Uterus (tissue), 4 donors: Measurements from ENCODE around the gene COPA. TPM values are rescaled to one million over a fixed set of nuclear protein-coding genes. Genes with fewer than 3 reads are reported as not detected.

ENCODE experiments used
- DNase-seq, 2 donors: peaks; one replicate each; pipeline ENCODE4 v3.0.0-alpha.2; 2019 to 2020
- H3K27ac ChIP-seq, 2 donors: fragments of 200-600 bp; sonication (generic); 1 replicate in 1 of 2; 2 replicates in 1 of 2; pipeline ENCODE4 v1.5.1; 2016 to 2018
- H3K27me3 ChIP-seq, 2 donors: fragments of 200-600 bp; sonication (generic); one replicate each; pipeline ENCODE4 v1.5.1; 2018 to 2019; ENCODE audit warnings: control low read depth in 1 of 2
- H3K36me3 ChIP-seq, 2 donors: fragments of 200-600 bp; sonication (generic); one replicate each; pipeline ENCODE4 v1.5.1; 2019; ENCODE audit warnings: control low read depth in 1 of 2
- H3K4me1 ChIP-seq, 2 donors: fragments of 200-600 bp; sonication (generic); one replicate each; pipeline ENCODE4 v1.5.1; 2018 to 2019; ENCODE audit warnings: control low read depth in 1 of 2
- H3K4me3 ChIP-seq, 2 donors: fragments of 200-600 bp; sonication (generic); 1 replicate in 1 of 2; 2 replicates in 1 of 2; pipeline ENCODE4 v1.5.1; 2018 to 2019; ENCODE audit warnings: mild to moderate bottlenecking in 1 of 2
- H3K9me3 ChIP-seq, 2 donors: fragments of 200-600 bp; sonication (generic); one replicate each; pipeline ENCODE4 v1.5.1; 2019; ENCODE audit warnings: control low read depth in 1 of 2
- CTCF ChIP-seq, 4 experiments: fragments of 200-600 bp in 2 of 4; fragments of 450-650 bp in 2 of 4; sonication (generic) in 2 of 4; IDR thresholded peaks; one replicate each; pipeline ENCODE4 v1.5.1; 2016 to 2019; ENCODE audit warnings: antibody characterized with exemption in 4 of 4, mild to moderate bottlenecking in 2 of 4, moderate library complexity in 1 of 4
- POLR2A ChIP-seq, 2 donors: fragments of 450-650 bp; IDR thresholded peaks; one replicate each; pipeline ENCODE4 v1.6.1; 2016; ENCODE audit warnings: antibody characterized with exemption in 2 of 2, mild to moderate bottlenecking in 1 of 2, moderate library complexity in 1 of 2
- intact Hi-C: fragments of 100-400 bp; cut with DNase I; formaldehyde crosslinking; loops from one replicate; pipeline ENCODE4 v1.15.1; 2023; ENCODE audit warnings: low total_unique reads
- total RNA-seq, 4 donors: library from RNA; depleted of rRNA in 3 of 4; stranded (reverse); fragments of >200 nt in 3 of 4; gene quantifications; one replicate each; pipeline versions ENCODE4 v1.1.0 to v1.2.4, GENCODE V29; 2014 to 2023
- donor health status: DM: yes; HTN: yes; CAD: no.

Gene COPA
- total RNA-seq, 4 donors from 2014 or later = 71.2 to 211 (median 130) TPM

- intact Hi-C loops = no loop called here
- Histone ChIP-seq H3K36me3 (no peaks in the 10 kb centered on the region), H3K4me1 (no peaks in the 10 kb centered on the region), H3K9me3 (no peaks in the 10 kb centered on the region), H3K27ac (no peak overlapping the region), H3K27me3 (no peaks in the 10 kb centered on the region), H3K4me3 (no peak overlapping the region)
- no peak for TF ChIP-seq POLR2A (IDR thresholded peaks at IDR 0.05)
- TF ChIP-seq CTCF (IDR thresholded peaks at IDR 0.05) = no peak
- DNase-seq = no peak
Measured at GRCh38 chr1:160358073-160358472, 15.0 kb upstream of the COPA start.

- no peak for DNase-seq
- H3K9me3 ChIP-seq = no peaks in the 10 kb centered on the region
- H3K27ac ChIP-seq = no peak overlapping the region
- no peaks in the 10 kb centered on the region for H3K4me1 ChIP-seq
- TF ChIP-seq POLR2A (IDR thresholded peaks at IDR 0.05) (no peak), CTCF (IDR thresholded peaks at IDR 0.05) (no peak)
- H3K36me3 ChIP-seq = no peaks in the 10 kb centered on the region
- no peaks in the 10 kb centered on the region for H3K27me3 ChIP-seq
- intact Hi-C loops = no loop called here
- no peak overlapping the region for H3K4me3 ChIP-seq
Measured at GRCh38 chr1:160357286-160358002, 14.4 kb upstream of the COPA start.

- Histone ChIP-seq H3K27ac (no peak overlapping the region), H3K36me3 (no peaks in the 10 kb centered on the region), H3K4me3 (no peak overlapping the region), H3K27me3 (no peaks in the 10 kb centered on the region), H3K4me1 (no peaks in the 10 kb centered on the region), H3K9me3 (no peaks in the 10 kb centered on the region)
- intact Hi-C loops = no loop called here
- TF ChIP-seq CTCF (IDR thresholded peaks at IDR 0.05) (no peak), POLR2A (IDR thresholded peaks at IDR 0.05) (no peak)
- no peak for DNase-seq
Measured at GRCh38 chr1:160354388-160354985, 11.4 kb upstream of the COPA start.

GRCh38 chr1:160353223-160353622 lies 10.2 kb upstream of the COPA start:
- intact Hi-C loops = no loop called here
- H3K36me3 ChIP-seq = no peaks in the 10 kb centered on the region
- H3K9me3 ChIP-seq = no peaks in the 10 kb centered on the region
- DNase-seq = no peak
- no peak overlapping the region for H3K4me3 ChIP-seq
- no peak for TF ChIP-seq POLR2A (IDR thresholded peaks at IDR 0.05)
- no peak for TF ChIP-seq CTCF (IDR thresholded peaks at IDR 0.05)
- no peaks in the 10 kb centered on the region for H3K4me1 ChIP-seq
- H3K27ac ChIP-seq = no peak overlapping the region
- no peaks in the 10 kb centered on the region for H3K27me3 ChIP-seq

GRCh38 chr1:160352555-160352954 lies 9.5 kb upstream of the COPA start:
- DNase-seq = no peak
- Histone ChIP-seq H3K27me3 (no peaks in the 10 kb centered on the region), H3K27ac (no peak overlapping the region), H3K4me3 (no peak overlapping the region), H3K36me3 (no peaks in the 10 kb centered on the region), H3K4me1 (no peaks in the 10 kb centered on the region), H3K9me3 (no peaks in the 10 kb centered on the region)
- intact Hi-C loops = no loop called here
- no peak for TF ChIP-seq CTCF (IDR thresholded peaks at IDR 0.05)
- TF ChIP-seq POLR2A (IDR thresholded peaks at IDR 0.05) = no peak
